Neural progenitor cell (in vitro differentiated cells): Measurements from ENCODE around the gene MTREX. TPM values are rescaled to one million over a fixed set of nuclear protein-coding genes. Genes with fewer than 3 reads are reported as not detected.

Source experiments
- DNase-seq: peaks from one replicate; pipeline ENCODE4 v3.0.0-alpha.2; 2016; ENCODE audit warnings: low spot score
- H2AFZ ChIP-seq: fragments of 200-600 bp; sonication (generic); replicated peaks from 2 replicates; pipeline ENCODE4 v1.6.1; 2016; ENCODE audit warnings: antibody characterized with exemption
- H3F3A ChIP-seq: fragments of 200-600 bp; sonication (generic); 2 replicates; pipeline ENCODE4 v1.6.1; 2016; ENCODE audit warnings: antibody characterized with exemption, low read depth
- H3K27ac ChIP-seq: fragments of 200-600 bp; sonication (generic); 2 replicates; pipeline ENCODE4 v1.5.1; 2016; ENCODE audit warnings: mild to moderate bottlenecking
- H3K27me3 ChIP-seq: fragments of 200-600 bp; sonication (generic); 2 replicates; pipeline ENCODE4 v1.6.1; 2016; ENCODE audit warnings: mild to moderate bottlenecking, moderate library complexity
- H3K36me3 ChIP-seq: fragments of 200-600 bp; sonication (generic); 2 replicates; pipeline ENCODE4 v1.5.1; 2016
- H3K4me1 ChIP-seq: fragments of 200-600 bp; sonication (generic); 2 replicates; pipeline ENCODE4 v1.6.1; 2016; ENCODE audit warnings: mixed run types
- H3K4me2 ChIP-seq: fragments of 200-600 bp; sonication (generic); 2 replicates; pipeline ENCODE4 v1.6.1; 2016
- H3K4me3 ChIP-seq: fragments of 200-600 bp; sonication (generic); 2 replicates; pipeline ENCODE4 v1.5.1; 2016
- H3K79me2 ChIP-seq: fragments of 200-600 bp; sonication (generic); 2 replicates; pipeline ENCODE4 v1.6.1; 2016; ENCODE audit warnings: low read depth
- H3K9ac ChIP-seq: fragments of 200-600 bp; sonication (generic); 2 replicates; pipeline ENCODE4 v1.6.1; 2016
- H3K9me3 ChIP-seq: fragments of 200-600 bp; sonication (generic); 2 replicates; pipeline ENCODE4 v1.5.1; 2016; ENCODE audit warnings: low read depth
- H4K20me1 ChIP-seq: fragments of 200-600 bp; sonication (generic); 2 replicates; pipeline ENCODE4 v1.6.1; 2016; ENCODE audit warnings: low read depth
- H3K27ac Mint-ChIP-seq: 3 replicates; pipeline ENCODE4 v1.8.0; 2021; ENCODE audit warnings: mixed read lengths
- H3K27me3 Mint-ChIP-seq: 2 replicates; pipeline ENCODE4 v1.8.0; 2022; ENCODE audit warnings: low read depth, mild to moderate bottlenecking, inconsistent platforms, moderate library complexity, mixed read lengths; ENCODE audit not compliant: insufficient read depth
- H3K36me3 Mint-ChIP-seq: 3 replicates; pipeline ENCODE4 v1.8.0; 2021; ENCODE audit warnings: mixed read lengths
- H3K4me1 Mint-ChIP-seq: 3 replicates; pipeline ENCODE4 v1.8.0; 2021; ENCODE audit warnings: mixed read lengths
- H3K4me3 Mint-ChIP-seq: 3 replicates; pipeline ENCODE4 v1.8.0; 2021; ENCODE audit warnings: mild to moderate bottlenecking, moderate library complexity, mixed read lengths
- H3K9me3 Mint-ChIP-seq: 3 replicates; pipeline ENCODE4 v1.8.0; 2020; ENCODE audit warnings: mixed read lengths
- EZH2 ChIP-seq: fragments of 200-600 bp; sonication (generic); IDR thresholded peaks from 2 replicates; pipeline ENCODE4 v1.6.1; 2017; ENCODE audit warnings: antibody characterized with exemption, mild to moderate bottlenecking, moderate library complexity
- EZH2phosphoT487 ChIP-seq: fragments of 200-600 bp; sonication (generic); IDR thresholded peaks from 2 replicates; pipeline ENCODE4 v1.6.1; 2017; ENCODE audit warnings: antibody characterized with exemption
- total RNA-seq: library from RNA; depleted of rRNA; stranded (reverse); fragments of >200 nt; gene quantifications from 2 replicates; pipeline ENCODE4 v1.2.3, GENCODE V29; 2015; ENCODE audit warnings: low replicate concordance
- TF ChIP-seq, protein P1 (sequence below): fragments of 200-600 bp; sonication (generic); IDR thresholded peaks from 2 replicates; pipeline ENCODE4 v1.5.1; 2017; ENCODE audit warnings: antibody characterized with exemption, mild to moderate bottlenecking

MTREX gene
- total RNA-seq, 1 donor from 2014 or later = 198 TPM

- no peaks in the 10 kb centered on the region for H3K9me3 ChIP-seq
- H3F3A ChIP-seq = no peaks in the 10 kb centered on the region
- Mint-ChIP-seq H3K27ac (no peak overlapping the region), H3K4me3 (no peak overlapping the region), H3K4me1 (no peaks in the 10 kb centered on the region), H3K36me3 (peaks cover 14% of the 10 kb centered on the region), H3K9me3 (no peaks in the 10 kb centered on the region), H3K27me3 (no peaks in the 10 kb centered on the region)
- TF ChIP-seq, protein P1, sequence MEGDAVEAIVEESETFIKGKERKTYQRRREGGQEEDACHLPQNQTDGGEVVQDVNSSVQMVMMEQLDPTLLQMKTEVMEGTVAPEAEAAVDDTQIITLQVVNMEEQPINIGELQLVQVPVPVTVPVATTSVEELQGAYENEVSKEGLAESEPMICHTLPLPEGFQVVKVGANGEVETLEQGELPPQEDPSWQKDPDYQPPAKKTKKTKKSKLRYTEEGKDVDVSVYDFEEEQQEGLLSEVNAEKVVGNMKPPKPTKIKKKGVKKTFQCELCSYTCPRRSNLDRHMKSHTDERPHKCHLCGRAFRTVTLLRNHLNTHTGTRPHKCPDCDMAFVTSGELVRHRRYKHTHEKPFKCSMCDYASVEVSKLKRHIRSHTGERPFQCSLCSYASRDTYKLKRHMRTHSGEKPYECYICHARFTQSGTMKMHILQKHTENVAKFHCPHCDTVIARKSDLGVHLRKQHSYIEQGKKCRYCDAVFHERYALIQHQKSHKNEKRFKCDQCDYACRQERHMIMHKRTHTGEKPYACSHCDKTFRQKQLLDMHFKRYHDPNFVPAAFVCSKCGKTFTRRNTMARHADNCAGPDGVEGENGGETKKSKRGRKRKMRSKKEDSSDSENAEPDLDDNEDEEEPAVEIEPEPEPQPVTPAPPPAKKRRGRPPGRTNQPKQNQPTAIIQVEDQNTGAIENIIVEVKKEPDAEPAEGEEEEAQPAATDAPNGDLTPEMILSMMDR = no peak
- TF ChIP-seq EZH2phosphoT487 = no peak
- TF ChIP-seq EZH2 = no peak
- no peak overlapping the region for H3K4me3 ChIP-seq
- no peak overlapping the region for H3K9ac ChIP-seq
- H3K4me1 ChIP-seq = no peaks in the 10 kb centered on the region
- no peaks in the 10 kb centered on the region for H4K20me1 ChIP-seq
- no peak overlapping the region for H3K4me2 ChIP-seq
- H2AFZ ChIP-seq = no peak overlapping the region
- no peak for DNase-seq
- no peaks in the 10 kb centered on the region for H3K79me2 ChIP-seq
- H3K36me3 ChIP-seq = peaks cover 31% of the 10 kb centered on the region
- H3K27ac ChIP-seq = no peak overlapping the region
- no peaks in the 10 kb centered on the region for H3K27me3 ChIP-seq
Measured at GRCh38 chr5:55286411-55286933, 21.3 kb upstream of the MTREX start.

DNA sequence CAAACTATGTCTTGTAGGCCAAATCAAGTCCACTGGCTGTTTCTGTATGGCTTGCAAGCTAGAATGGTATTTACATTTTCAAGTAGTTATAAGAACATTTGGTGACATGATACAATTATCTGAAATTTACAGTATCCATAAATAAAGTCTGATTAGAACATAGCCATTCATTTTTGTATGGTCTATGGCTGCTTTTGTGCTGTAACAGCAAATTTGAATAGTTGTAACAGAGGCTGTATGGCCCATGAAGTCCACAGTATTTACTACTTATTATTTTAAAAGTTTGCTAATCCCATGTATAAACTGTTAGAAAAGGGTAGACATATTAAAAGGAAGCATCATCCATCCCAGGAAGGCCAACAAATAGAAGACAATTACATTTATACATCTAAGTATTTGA is 18.0 kb upstream of the MTREX start:
- H4K20me1 ChIP-seq = no peaks in the 10 kb centered on the region
- no peak overlapping the region for H3K4me3 ChIP-seq
- no peaks in the 10 kb centered on the region for H3K27me3 Mint-ChIP-seq
- no peaks in the 10 kb centered on the region for H3K27me3 ChIP-seq
- DNase-seq = no peak
- TF ChIP-seq, protein P1 = no peak
- no peak for TF ChIP-seq EZH2phosphoT487
- TF ChIP-seq EZH2 = no peak
- H3F3A ChIP-seq = no peaks in the 10 kb centered on the region
- H3K4me1 Mint-ChIP-seq = no peaks in the 10 kb centered on the region
- H3K9me3 ChIP-seq = no peaks in the 10 kb centered on the region
- H3K36me3 Mint-ChIP-seq = peaks cover 23% of the 10 kb centered on the region
- H3K4me2 ChIP-seq = no peak overlapping the region
- no peaks in the 10 kb centered on the region for H3K9me3 Mint-ChIP-seq
- no peak overlapping the region for H3K27ac ChIP-seq
- H3K9ac ChIP-seq = no peak overlapping the region
- H3K4me3 Mint-ChIP-seq = no peak overlapping the region
- no peaks in the 10 kb centered on the region for H3K4me1 ChIP-seq
- H3K79me2 ChIP-seq = no peaks in the 10 kb centered on the region
- H3K36me3 ChIP-seq = peaks cover 41% of the 10 kb centered on the region
- H2AFZ ChIP-seq = no peak overlapping the region
- no peak overlapping the region for H3K27ac Mint-ChIP-seq

DNA sequence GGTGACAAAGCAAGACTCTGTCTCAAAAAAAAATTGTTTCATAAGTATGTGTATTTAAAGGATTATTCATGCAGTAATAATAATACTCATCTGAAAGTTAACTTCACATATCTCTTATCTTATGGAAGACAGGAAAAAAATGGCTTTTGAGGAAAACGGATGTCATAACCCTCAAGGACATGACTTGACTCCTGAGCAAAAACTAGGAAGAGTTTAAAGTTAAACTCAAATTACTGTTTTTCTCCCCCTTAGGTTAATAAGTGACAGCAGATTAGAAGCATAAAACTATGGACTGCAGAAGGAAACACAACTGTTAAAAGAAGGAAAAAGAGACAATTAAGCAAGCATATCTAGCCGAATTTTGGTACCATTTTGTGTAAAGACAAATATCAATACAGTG is 16.8 kb upstream of the MTREX start:
- H4K20me1 ChIP-seq = no peaks in the 10 kb centered on the region
- no peak for DNase-seq
- H3K4me3 Mint-ChIP-seq = no peak overlapping the region
- H2AFZ ChIP-seq = no peak overlapping the region
- H3K27ac ChIP-seq = no peak overlapping the region
- H3K9me3 Mint-ChIP-seq = no peaks in the 10 kb centered on the region
- H3K4me2 ChIP-seq = no peak overlapping the region
- no peak overlapping the region for H3K4me3 ChIP-seq
- H3K27me3 ChIP-seq = no peaks in the 10 kb centered on the region
- no peaks in the 10 kb centered on the region for H3K4me1 ChIP-seq
- no peaks in the 10 kb centered on the region for H3K4me1 Mint-ChIP-seq
- peaks cover 29% of the 10 kb centered on the region for H3K36me3 Mint-ChIP-seq
- no peaks in the 10 kb centered on the region for H3K27me3 Mint-ChIP-seq
- peaks cover 46% of the 10 kb centered on the region for H3K36me3 ChIP-seq
- H3K9me3 ChIP-seq = no peaks in the 10 kb centered on the region
- H3F3A ChIP-seq = no peaks in the 10 kb centered on the region
- no peaks in the 10 kb centered on the region for H3K79me2 ChIP-seq
- TF ChIP-seq, protein P1 = no peak
- no peak for TF ChIP-seq EZH2phosphoT487
- H3K27ac Mint-ChIP-seq = no peak overlapping the region
- no peak overlapping the region for H3K9ac ChIP-seq
